ENCODE results near the gene OR6B1.

DNA sequence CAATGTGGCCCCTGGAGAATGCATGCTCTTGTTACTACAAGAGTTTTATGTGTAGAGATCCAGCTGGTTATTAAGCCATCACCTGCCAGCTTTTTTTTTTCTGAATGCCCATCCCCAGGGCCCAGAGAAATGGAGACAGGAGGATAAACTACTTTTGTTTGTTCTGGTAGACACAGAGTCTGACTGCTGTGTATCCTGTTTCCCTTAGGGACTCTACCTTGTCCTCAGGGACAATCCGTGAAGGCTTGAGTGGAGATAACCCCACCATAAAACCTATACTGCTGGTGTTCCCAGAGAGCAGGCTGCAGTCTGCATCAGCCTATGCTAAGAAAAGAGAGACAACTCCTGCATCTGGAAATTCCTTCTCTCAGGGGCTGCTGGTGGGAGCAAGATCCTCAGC, 48.5 kb downstream of the OR6B1 start, which contains the start of gene OR2A5:
- TF ChIP-seq, protein P1, sequence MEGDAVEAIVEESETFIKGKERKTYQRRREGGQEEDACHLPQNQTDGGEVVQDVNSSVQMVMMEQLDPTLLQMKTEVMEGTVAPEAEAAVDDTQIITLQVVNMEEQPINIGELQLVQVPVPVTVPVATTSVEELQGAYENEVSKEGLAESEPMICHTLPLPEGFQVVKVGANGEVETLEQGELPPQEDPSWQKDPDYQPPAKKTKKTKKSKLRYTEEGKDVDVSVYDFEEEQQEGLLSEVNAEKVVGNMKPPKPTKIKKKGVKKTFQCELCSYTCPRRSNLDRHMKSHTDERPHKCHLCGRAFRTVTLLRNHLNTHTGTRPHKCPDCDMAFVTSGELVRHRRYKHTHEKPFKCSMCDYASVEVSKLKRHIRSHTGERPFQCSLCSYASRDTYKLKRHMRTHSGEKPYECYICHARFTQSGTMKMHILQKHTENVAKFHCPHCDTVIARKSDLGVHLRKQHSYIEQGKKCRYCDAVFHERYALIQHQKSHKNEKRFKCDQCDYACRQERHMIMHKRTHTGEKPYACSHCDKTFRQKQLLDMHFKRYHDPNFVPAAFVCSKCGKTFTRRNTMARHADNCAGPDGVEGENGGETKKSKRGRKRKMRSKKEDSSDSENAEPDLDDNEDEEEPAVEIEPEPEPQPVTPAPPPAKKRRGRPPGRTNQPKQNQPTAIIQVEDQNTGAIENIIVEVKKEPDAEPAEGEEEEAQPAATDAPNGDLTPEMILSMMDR (IDR thresholded peaks at IDR 0.05), result no peak
- no peak for TF ChIP-seq POLR2AphosphoS5 (IDR thresholded peaks at IDR 0.05)
